Activated CD4-positive, CD25-positive, alpha-beta regulatory T cell (primary cell): ENCODE data around the gene FYCO1.

ENCODE experiments used
- DNase-seq, 4 experiments: peaks; one replicate each; lab custom pipeline; 2025; lab: John Stamatoyannopoulos, UW

FYCO1 gene

DNA sequence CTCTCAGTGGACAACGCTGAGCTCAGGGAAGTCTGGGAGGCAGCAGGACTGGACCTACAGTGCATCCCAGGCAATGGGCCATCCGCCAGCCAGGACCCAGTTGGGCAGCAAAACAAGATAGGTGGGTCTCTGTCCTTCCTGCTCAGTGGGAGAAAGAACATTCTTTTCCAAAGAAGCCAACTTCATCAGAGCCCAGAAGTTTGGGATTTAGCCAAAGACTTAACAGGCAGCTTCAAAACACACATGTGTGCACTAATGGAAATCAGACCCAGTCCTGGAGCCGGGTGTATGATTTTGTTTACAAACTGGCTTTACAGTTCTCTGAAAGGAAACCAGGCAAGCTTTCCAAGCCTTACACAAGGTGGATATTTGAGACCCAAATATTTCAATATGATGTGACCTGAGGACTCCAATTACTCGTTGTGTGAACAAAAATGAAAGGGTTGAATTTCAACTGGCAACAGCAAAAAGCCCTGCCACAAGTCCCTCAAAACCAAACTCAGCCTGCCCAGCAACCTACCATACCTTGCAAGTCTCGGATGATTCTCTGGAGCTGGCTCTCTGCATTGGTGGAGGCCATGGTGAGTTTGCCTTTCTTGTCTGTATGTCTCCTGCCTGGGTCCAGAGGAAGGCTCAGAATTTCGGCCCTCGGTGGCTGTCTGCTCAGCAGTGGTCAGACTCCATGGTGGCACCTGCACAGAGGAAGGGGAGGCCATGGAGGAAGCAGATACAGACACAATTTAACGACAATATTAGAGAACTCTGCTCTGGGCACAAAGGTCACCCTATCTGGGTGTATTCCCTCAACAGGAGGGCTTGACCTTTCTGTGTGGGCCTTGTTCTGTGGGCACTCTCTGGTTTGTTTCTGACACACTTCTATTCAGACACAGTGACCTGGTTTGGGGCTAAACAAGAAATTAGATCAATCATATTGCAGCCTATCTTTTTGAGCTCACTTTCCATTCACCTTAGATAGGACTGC lies 11.0 kb downstream of the FYCO1 start:
- DNase-seq: no peak

DNA sequence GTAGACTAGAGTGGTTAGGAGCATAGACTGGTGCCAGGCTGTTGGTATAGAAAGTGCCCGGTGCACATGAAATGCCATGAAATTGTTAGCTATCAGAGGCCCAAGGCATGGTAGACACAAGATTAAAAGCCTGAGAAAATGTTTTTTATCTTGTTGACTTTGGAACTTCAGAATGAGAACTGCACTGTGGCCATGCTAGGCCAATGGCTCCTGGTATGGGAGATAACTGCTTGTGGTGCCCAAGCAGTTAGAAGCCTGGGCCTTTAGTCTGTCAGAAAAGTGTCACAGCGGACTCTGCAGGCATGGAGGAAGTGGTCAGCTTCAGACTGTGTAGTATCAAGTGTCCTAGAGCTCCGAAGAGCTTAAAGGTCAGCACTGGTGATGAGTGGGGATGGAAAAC lies 11.9 kb downstream of the FYCO1 start:
- no peak for DNase-seq

DNA sequence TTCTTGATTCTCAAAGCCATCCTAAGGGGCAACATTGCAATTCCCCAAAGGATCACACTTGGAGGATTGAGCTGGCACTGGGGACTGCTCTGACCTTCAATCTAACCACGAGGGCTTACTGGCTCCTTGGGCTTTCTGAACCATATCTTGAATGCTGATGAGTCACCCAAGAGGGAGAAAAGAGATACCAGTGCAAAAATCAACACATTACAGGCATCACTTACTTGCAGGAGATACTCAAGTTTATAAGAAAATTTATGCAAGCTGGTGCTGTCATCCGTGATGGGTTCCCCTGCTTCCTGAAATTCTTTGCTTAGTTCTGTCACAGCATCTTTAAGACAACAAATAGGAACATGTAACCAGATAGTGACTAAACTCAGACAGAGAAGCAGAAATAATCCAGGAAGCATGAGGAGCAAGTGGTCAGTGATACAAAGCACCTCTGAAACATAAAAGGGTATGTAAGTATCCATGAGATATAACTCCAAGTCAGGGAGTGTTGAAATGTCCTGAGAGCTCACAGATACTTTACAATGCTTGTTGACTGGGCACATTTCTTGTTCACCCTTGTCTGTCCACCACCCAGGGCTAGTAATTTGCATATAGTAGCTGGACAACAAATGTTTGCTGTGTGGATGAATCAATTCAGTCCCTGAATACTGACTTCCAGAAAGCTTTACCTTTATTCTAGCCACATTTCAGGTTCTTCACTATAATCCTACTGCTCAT lies 14.1 kb downstream of the FYCO1 start:
- no peak for DNase-seq

DNA sequence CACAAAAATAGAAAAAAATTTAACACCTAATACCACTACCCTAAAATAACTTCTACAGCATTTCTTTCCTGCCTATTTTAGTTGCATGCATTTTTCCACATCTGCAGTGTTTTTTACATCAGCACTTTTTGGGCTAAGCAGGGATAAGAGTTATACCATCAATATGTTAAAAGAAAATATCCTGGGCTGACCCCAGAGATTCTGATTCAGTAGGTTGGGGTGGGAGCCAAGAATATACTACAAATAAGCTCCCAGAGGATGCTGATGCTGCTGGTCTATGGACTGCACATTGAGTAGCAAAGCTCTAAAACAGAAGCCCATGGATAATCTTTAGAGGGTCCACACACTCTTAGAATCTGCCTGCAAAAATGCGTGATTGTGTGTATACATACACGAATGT lies 14.8 kb downstream of the FYCO1 start:
- DNase-seq: no peak

DNA sequence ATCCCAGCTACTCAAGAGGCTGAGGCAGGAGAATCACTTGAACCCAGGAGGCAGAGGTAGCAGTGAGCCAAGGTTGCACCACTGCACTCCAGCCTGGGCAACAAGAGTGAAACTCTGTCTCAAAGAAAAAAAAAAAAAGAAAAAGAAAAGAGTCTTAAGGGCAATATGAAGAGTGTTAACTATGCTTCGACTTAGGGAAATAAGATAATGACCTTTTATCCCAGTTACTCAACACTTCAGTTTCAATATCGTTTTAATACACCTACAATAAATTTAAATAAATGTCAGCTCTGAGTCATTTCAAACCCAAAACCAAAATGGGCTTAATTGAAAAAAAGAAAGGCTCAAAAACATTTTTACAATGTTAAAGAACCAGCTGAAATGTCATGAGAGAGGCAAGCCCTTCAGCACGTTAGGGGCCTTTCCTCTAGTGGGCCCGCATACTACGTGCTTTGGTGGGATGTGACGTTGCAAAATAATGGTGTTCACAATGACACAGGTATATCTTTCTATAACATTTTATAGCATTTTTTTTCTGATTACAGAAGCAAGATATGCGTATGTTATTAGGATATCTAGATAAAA lies 15.3 kb downstream of the FYCO1 start:
- peak in 1 of 4 experiments; percentile 11 for DNase-seq

DNA sequence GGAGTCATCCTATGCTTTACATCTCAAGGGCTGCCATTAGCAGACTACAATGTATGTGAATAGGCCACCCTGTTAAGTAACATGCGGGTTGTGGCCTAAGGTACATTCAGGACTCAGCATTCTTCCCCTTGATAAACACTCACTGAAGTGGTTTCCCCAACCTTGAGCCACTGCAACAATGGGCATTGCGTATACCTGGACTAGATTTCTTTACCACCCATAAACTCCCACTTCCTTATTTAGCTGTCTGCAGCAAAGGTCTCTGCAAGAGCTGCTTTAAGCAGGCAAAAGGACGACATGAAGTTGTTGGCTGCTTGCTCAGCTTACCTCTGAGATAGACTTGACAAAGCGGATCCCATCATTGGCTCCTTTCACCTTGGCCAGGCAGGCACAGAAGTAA lies 16.2 kb downstream of the FYCO1 start:
- DNase-seq: no peak

DNA sequence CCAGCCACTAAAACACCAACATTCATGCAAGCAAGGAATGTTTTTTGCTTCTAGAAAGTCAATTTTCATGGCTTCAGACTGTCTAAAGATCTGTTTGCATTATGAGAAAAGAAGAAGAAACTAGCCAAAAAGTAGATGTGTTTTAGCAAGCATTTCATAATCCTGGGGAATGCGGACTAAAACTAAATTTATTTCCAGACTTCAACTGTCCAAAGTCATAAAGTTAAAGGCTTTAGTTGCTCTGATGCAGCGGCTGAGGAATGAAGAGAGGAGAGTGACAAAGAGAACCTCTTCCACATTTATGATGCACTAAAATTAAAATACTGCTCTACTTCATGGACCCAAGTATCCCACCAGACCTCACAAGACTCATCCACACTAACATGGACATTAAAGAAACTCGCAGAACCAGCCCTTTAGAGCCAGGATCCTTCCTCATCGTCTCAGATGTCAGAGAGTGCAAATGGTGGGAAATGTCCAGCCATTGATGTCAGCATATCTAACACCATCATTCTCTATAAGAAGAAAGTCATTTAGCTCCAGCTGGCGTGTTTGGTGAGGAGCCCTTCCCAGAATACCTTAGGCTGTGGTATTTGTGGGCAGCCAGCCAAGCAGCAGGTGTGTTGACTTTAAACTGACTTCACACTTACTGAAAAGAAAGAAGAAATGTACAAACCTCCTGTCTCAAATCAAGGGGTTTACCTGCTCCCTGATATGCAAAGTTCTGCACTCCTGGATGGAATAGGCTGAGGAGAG lies 17.4 kb downstream of the FYCO1 start:
- peak in 2 of 4 experiments; percentile 10 to 16 for DNase-seq

DNA sequence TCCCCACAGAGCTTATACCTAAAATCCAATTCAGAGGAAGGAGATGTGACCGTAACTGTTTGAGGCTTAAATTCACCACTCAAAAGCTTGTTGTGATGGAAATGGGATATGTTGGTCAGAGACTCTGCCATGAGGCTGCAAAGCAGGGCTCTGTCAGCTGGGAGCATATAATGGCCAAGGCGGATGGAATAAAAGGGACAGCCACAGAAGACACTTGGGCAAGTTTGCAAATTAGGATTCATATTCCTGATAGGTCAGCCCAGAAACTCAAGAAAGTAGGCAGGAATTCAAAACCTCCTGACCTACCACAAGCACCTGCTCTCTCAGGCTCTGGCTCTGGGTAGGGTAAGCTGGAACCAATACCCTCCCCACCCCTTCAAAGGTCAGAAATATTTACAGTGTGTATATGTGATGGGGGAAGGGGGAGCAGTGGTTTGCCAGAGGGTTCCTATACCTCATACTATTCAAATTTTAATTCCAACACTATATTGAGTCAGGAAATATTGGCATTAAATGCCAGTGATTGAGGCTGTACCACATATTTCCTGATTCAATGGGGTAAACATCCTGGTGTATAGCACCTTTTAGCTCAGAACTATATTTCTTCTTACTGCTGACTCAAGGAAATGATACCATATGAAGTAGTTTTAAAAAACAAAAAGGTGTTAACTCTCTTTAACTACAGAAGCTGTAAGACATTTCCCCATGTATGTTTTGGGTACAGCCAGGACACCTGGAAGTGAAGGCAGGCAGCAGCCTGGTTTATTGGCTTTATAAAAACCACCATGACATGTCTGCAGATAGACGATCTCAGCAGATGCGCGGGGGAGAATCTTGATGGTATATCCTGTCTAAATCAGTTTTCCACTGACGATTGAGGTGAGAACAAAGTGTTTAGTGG lies 19.2 kb downstream of the FYCO1 start:
- no peak for DNase-seq

DNA sequence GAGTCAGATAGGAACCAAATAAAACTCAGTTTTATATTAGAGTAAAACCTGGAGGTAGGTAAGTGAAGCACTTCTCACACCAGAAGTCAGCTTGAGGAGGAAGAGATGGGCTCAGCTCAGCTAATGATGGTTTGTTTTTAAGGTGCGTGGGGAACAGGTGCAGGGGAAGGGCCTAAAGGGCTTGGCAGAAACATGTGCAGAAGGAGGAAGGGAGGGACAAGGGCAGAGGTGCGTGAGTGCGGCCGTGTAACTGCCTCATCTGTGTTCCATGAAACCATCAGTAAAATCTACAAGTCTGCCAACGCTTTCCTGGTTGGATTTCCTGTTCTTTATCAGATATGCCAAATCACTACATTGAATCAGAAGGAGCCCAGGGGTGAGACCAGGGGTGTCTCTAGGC lies 19.9 kb downstream of the FYCO1 start:
- no peak for DNase-seq

DNA sequence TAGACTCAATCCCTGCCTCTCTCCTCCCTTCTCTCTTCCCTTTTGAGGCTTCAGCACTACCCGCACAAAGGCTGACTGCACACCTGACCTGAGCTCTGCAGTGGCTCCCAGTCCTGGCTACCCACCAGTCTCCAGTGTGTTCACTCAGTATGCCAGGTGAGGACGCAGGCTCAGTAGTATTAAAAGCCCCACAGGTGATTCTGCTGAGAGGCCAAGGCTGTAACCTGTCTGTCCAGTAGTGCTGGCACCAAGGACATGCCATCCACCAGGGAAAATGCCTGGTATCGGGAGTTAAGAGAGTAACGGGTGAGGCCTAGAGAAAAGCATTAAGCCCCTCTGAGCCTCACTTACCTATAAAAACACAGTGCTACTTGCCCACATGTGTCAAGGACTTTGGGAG lies 20.9 kb downstream of the FYCO1 start:
- DNase-seq: no peak

DNA sequence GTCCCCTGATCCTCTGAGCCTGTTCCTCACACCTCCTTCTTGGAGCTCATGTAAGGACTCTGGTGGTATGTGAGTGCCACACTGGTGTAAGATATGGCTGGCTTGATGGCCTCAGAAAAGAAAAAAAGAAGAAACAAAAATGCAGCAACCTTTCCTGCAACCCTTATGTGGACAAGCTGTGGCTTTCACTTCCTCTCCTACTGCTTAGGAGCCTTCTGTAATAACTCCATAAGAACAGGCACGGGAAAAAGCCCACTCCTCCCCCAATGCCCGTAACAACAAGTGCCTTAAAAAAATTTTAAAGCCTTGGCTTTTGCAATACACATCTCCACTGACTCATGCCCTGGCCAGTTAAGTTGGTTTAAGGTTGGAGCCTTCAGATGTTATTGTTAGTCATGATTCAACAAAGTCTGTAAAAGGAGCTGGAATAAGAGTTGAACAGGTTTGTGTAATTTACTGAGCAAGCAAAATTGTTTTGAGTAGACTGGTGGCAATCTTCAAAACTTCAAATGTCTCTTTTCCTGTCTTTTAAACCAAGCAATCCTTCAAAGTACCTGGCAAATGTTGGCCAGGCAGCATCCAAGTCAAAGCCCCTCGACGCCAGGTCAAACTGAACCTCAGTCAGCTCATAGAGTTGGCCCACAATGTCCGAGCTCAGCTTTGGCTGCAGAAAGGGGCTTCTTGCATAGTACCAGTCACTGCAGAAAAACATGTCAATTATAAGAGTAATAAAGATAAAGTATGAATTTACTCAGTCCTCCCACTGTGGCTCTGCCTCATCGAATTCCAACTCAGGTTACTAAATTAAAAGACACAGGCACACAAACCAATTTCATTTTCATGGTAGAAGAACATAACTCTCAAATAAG lies 22.9 kb downstream of the FYCO1 start:
- DNase-seq: no peak

DNA sequence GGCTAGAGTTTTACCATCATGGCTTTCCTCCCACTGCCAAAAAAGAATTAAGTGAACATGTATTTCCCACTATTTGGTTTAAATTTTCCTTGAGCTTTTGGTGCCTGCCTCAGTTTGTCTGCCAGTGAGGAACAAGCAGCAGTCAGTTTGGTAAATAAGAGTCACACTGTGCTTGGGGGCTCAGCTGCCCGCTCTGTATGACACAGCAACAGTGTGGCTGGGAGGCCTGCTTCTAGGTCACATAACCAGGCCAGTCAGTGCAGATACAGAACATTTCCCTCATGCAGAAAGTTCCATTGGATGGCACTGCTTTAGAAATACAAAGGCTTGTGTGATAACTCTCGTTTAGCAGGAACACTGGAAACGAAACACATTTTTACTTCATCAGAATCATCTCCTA lies 25.7 kb downstream of the FYCO1 start:
- DNase-seq: no peak

DNA sequence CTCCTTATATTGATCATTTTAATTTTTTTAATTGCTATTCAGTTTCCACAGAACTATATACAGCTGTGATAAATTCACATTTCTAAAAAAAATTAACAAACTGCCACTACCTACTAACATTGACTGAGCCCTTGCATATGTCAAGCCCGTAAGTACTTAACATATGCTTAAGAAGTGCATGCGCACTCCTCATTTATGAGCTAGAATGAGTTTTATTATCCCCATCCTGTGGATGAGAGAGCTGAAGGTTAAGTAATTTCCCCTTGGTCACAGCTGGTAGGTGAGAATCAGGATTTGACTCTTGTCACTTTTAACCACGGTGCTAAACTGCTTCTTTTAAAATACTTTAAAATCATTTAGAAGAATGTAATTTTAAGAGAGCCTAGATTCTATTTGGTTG lies 26.5 kb downstream of the FYCO1 start:
- no peak for DNase-seq

DNA sequence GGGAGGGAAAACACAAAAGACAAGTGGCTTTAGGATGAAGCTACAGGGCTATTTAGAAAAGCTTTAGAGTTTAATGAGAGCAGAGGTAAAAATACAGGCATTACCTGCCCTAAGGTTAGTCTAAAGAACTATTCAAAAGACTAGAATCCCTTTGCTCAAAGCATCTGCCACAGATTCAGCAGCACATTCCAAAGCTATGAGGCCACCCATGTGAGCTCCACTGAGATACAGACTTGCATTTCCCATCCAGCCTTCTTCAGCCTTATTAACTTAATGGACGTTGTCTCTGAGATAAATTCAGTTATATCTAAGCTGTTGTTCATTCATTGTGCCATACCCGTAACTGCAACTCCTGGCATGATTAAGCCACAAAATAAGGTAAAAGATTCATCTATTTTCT lies 26.9 kb downstream of the FYCO1 start:
- no peak for DNase-seq

DNA sequence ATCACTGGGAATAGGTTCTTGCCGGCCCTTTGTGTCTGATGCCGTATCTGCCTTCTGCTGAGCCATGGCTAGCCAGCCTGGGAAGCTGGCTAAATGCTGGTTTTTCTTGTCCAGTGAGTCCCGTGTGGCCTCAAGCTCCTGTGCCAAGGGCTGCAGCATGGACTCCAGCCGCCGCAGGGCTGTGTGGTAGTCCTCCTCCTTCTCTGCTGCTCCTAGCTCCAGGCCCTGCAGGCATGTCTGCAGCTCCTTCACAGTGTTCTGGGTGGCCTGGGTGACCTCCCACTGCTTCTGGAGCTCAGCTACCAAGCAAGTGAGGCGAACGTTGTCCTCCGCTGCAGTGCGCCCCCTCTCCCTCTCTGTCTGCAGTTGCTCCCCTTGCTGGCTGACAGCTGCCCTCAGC lies 27.5 kb downstream of the FYCO1 start:
- no peak for DNase-seq

DNA sequence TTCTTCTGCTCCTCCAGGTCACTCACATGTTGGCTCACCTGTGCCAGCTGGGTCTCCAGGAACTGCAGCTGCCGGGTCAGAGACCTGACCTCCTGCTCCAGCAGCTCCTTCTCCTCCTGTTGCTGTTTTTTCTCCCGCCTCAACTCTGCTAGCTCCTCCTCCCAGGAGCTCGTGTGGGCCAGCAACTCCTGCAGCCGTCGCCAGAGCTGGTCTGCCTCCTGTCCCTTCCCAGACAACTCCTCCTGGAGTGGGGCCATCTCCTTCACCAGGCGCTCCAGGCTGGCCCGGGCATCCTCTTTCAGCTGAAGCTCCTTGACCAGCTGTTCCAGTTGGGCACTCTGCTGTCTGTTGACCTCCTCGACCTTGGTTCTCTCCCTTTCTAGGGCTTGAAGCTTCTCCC lies 27.9 kb downstream of the FYCO1 start:
- no peak for DNase-seq

DNA sequence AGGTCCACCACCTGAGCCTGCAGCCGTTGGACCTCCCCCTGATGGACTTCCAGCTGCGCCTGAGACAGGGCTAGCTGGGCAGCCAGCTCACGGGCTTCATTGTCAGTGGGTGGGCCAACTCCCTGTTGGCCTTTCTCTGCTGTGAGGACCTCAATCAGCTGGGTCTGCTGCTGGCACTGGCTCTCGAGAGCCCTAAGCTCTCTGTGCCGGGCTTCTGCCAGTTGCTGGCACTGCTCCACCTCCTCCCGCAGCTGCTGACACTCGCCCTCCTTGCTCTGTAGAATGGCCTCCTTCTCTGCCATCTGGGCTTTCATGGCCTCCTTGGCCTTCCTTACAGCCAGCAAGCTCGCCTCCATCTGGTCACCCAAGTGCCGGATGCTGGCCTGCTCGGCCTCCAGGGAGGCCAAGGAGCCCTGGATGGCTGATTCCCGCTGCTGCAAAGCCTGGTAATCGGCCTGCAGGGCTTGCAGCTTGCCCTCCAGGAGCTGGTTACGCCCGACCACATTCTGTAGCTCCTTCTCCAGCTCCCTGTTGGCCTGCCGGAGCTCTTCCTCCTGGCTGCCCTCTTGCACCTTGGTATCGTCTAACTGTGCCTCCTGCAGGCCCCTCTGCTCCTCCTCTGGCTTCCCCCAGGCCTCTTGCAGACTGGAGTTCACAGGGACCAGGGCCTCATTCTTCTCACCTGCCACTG lies 28.5 kb downstream of the FYCO1 start:
- no peak for DNase-seq

DNA sequence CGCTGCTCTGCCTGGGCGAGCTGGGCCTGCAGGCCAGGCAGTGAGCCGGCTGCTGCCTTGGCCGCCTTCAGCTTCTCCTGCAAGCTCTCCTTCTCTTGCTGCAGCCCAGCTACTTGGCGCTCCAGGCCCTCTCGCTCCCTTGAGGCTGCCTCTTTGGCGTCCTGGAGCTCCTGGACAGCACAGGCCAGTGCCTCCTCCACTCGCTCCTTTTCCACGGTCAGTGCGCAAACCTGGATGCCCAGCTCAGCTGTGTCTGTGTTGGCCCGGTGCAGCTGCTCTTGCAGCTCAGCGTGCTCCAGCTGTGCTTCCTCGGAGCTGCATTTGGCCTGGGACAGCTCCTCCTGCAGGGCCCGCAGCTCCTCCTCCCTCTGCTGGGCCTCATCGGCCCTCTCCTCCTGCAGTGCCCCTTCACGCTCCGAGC lies 29.2 kb downstream of the FYCO1 start:
- DNase-seq: no peak

DNA sequence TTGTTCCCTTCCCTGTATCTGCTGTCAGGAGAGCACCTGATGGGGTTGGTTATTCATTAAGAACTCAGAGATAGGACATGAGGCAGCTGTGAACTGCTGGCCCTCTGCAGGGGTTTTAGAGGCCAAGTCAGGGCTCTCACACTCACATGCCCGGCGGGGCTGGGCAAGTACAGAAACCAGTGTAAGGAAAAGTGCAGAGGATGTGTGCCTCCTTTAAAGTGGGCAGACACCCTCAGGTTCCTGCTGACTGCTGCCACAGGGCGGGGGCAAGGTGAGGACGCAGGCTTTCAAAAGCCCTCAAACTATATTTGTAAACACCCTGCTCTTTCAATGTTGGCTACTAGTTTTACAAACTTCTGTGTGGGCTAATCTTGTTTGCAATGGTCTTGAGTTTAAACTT lies 30.0 kb downstream of the FYCO1 start:
- DNase-seq: no peak
